RWPE2 (cell line): ENCODE measurements around the gene TEX261.
"Not testable (repeated sequence)": the region's sequence is repeated elsewhere in the genome, so short reads cannot be mapped to it uniquely, and the experiment has no call there.

Experiments
- ATAC-seq: fragments of 200-7000 bp; cut with Tn5 transposase; 3 replicates; pipeline ENCODE4 v1.9.1; 2021; ENCODE audit warnings: low read depth
- DNase-seq: peaks from one replicate; pipeline ENCODE4 v3.0.0-alpha.2; 2020; ENCODE audit warnings: low spot score
- H3K27ac ChIP-seq: fragments of 450-650 bp; 2 replicates; pipeline ENCODE4 v1.5.1; 2017; ENCODE audit warnings: mild to moderate bottlenecking; ENCODE audit not compliant: poor library complexity, severe bottlenecking
- H3K27me3 ChIP-seq: fragments of 250-450 bp; sonication (Bioruptor Pico); 2 replicates; pipeline ENCODE4 v1.5.1; 2021; ENCODE audit warnings: mild to moderate bottlenecking, moderate library complexity; ENCODE audit not compliant: insufficient read depth, poor library complexity, severe bottlenecking
- H3K36me3 ChIP-seq: fragments of 250-450 bp; sonication (Bioruptor Pico); 2 replicates; pipeline ENCODE4 v1.5.1; 2020; ENCODE audit warnings: low read depth, mild to moderate bottlenecking, moderate library complexity
- H3K4me1 ChIP-seq: fragments of 250-450 bp; sonication (Bioruptor Pico); 2 replicates; pipeline ENCODE4 v1.5.1; 2021; ENCODE audit warnings: mild to moderate bottlenecking, moderate library complexity; ENCODE audit not compliant: insufficient read depth, poor library complexity, severe bottlenecking
- H3K4me3 ChIP-seq: fragments of 250-450 bp; sonication (Bioruptor Pico); 2 replicates; pipeline ENCODE4 v1.5.1; 2021; ENCODE audit warnings: mild to moderate bottlenecking, moderate library complexity; ENCODE audit not compliant: severe bottlenecking
- H3K9me3 ChIP-seq: fragments of 250-450 bp; sonication (Bioruptor Pico); 2 replicates; pipeline ENCODE4 v1.5.1; 2021; ENCODE audit warnings: mild to moderate bottlenecking, moderate library complexity; ENCODE audit not compliant: severe bottlenecking
- TF ChIP-seq, protein P1 (sequence below): fragments of 450-650 bp; IDR thresholded peaks from one replicate; pipeline ENCODE4 v1.5.1; 2017; ENCODE audit warnings: mild to moderate bottlenecking, moderate library complexity; ENCODE audit not compliant: poor library complexity, severe bottlenecking

The TEX261 gene

DNA sequence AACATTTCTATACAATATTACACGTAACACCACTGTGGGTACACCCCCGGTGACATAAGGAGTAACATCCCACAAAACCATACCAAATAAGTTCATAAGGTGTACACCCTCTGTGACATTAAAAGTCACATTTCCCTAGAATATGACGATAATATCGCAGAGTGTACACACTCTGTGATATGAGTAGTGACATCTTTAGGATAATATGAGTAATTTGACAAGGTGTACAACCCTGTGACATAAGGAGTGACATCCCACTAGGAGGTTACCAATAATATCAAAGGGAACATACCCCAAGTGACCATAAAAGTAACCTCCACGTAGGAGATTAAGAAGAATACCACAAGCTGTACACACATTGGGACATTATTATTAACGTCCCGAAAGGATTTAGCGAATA is 24.0 kb upstream of the TEX261 start:
- Histone ChIP-seq H3K4me1 (peaks cover 1% of the 10 kb centered on the region), H3K27ac (no peak overlapping the region), H3K27me3 (no peaks in the 10 kb centered on the region), H3K36me3 (no peaks in the 10 kb centered on the region), H3K9me3 (no peaks in the 10 kb centered on the region), H3K4me3 (no peak overlapping the region)
- ATAC-seq (no peak), DNase-seq (no peak)
- TF ChIP-seq, protein P1, sequence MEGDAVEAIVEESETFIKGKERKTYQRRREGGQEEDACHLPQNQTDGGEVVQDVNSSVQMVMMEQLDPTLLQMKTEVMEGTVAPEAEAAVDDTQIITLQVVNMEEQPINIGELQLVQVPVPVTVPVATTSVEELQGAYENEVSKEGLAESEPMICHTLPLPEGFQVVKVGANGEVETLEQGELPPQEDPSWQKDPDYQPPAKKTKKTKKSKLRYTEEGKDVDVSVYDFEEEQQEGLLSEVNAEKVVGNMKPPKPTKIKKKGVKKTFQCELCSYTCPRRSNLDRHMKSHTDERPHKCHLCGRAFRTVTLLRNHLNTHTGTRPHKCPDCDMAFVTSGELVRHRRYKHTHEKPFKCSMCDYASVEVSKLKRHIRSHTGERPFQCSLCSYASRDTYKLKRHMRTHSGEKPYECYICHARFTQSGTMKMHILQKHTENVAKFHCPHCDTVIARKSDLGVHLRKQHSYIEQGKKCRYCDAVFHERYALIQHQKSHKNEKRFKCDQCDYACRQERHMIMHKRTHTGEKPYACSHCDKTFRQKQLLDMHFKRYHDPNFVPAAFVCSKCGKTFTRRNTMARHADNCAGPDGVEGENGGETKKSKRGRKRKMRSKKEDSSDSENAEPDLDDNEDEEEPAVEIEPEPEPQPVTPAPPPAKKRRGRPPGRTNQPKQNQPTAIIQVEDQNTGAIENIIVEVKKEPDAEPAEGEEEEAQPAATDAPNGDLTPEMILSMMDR, result no peak

DNA sequence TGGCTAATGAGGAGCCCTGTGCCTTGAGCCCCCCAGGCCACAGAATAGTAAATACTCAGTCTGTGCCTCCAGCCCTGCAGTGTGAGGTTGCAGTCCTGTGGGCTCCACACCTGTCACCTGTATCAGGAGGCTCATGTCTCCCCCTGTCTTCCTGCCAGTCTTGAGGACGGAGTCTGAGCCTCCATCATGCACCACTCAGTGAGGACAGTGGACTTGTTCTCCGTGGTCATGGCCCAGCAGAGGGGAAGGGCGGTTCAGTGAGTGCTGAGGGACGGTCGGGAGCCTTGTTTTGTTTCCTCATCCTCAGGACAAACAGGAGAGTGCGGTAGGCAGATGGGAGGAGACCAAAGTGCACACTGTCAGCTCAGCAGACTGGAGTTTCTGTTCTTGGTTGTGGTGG is 17.1 kb upstream of the TEX261 start:
- not testable (repeated sequence) for H3K4me1 ChIP-seq, H3K4me3 ChIP-seq, H3K9me3 ChIP-seq

DNA sequence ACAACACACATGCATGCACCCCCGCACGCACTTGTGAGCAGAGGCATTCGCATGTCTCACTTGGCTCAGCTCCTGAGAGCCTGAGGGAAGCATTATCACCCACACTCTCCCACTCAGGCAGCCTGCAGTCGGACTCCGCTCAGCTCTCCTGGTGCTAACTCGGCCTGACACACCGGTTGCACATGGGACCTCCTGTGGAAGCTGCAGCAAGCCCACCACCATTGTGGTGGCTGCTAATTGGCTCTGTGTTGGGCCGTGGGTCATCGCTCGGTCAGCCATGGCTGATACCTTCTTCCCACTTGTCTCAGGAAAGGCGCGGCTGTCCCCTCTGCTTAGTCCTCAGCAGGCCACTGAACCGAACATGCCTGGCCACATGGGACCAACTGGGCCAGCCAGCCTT is 13.7 kb upstream of the TEX261 start:
- Histone ChIP-seq H3K36me3 (no peaks in the 10 kb centered on the region), H3K27ac (no peak overlapping the region), H3K27me3 (peaks cover 4% of the 10 kb centered on the region), H3K4me1 (no peaks in the 10 kb centered on the region), H3K9me3 (no peaks in the 10 kb centered on the region), H3K4me3 (no peak overlapping the region)
- ATAC-seq (no peak), DNase-seq (no peak)
- TF ChIP-seq, protein P1, result no peak

More for the DNA sequence above, 17.1 kb upstream of the TEX261 start:
- DNase-seq, ATAC-seq, H3K27me3 ChIP-seq, H3K27ac ChIP-seq, H3K36me3 ChIP-seq: not testable (repeated sequence)

DNA sequence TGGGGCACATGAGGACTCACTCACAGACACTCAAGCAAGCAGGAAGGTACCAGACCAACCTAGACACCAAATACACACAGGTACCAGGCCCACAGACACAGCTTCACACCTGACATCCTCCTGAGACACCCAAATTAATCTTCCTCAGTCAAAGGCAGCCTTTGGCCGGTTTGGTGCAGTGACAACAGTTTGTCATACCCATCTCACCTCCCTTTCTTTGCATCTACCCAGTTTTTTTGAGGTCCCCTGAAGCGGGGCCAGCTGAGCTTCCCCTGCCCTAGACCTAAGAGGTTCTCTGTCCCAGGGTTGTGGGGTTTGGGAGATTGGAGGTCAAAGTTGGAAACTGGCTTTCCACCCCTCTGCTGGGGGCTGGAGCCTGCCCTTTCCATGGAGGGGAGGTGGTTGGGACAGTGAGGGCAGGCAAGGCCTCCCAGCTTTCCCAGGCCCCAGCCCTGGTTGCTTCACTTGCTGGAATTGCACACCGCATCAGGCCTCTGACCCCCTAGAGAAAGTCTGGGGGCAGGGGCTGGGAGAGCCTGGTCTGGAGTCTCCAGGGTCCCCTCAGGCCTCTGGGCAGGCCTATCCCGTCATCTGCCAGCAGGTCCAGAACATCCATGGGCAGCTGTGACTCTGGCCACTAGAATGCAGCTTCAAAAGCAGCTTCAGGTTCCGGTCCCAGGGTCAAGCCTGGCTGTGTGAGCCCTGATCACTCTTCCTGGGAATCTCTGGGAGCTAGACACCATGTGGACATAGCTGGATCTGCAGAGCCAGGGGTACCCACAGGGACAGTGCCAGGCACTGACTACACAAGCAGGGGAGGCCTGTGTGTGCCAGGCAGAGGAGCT is 12.5 kb upstream of the TEX261 start:
- peaks cover 2% of the 10 kb centered on the region for H3K27me3 ChIP-seq
- DNase-seq (no peak), ATAC-seq (no peak)
- no peak overlapping the region for H3K27ac ChIP-seq
- H3K4me1 ChIP-seq, result no peaks in the 10 kb centered on the region
- H3K4me3 ChIP-seq, result no peak overlapping the region
- no peaks in the 10 kb centered on the region for H3K9me3 ChIP-seq
- H3K36me3 ChIP-seq, result no peaks in the 10 kb centered on the region
- TF ChIP-seq, protein P1, result no peak

DNA sequence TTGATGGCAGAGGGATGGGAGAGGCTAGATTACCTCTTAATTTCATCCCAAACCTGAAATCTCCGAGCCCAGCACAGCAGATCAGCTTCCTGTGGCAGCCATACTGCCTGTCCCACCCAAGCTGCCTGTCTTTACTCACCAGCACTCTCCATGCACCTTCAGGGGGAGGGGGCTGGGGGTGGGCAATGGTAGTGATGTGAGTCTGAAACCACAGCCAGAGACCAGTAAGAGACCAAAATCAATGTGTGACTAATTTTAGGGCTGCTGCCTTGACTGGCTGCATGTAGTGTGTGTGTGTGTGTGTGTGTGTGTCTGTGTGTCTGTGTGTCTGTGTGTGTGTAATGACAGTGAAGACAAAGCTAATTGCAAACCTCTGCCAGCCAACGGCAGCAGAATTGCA is 11.7 kb upstream of the TEX261 start:
- ATAC-seq (no peak), DNase-seq (no peak)
- TF ChIP-seq, protein P1, result no peak
- H3K27me3 ChIP-seq, result no peaks in the 10 kb centered on the region
- H3K4me3 ChIP-seq, result no peak overlapping the region
- H3K9me3 ChIP-seq, result no peaks in the 10 kb centered on the region
- no peaks in the 10 kb centered on the region for H3K36me3 ChIP-seq
- H3K4me1 ChIP-seq, result no peaks in the 10 kb centered on the region
- no peak overlapping the region for H3K27ac ChIP-seq
